K562 (cell line): Measurements from ENCODE around the gene PGAP2. TPM values are rescaled to one million over a fixed set of nuclear protein-coding genes. Genes with fewer than 3 reads are reported as not detected.

Experiments
- ATF2 ChIP-seq: sonication (generic); formaldehyde crosslinking; IDR thresholded peaks from 2 replicates; pipeline ENCODE4 v1.8.1; 2022; ENCODE audit warnings: missing genetic modification reagents
- CAMTA2 ChIP-seq: fragments of 250-450 bp; sonication (Bioruptor Pico); conservative IDR thresholded peaks from 2 replicates; pipeline ENCODE4 v1.5.1; 2022
- CREB1 ChIP-seq, 2 experiments: sonication (generic) in 1 of 2; formaldehyde crosslinking in 1 of 2; IDR thresholded peaks; 2 replicates each; pipeline versions ENCODE4 v1.6.1 to v1.8.0; 2012 to 2022; ENCODE audit warnings: inconsistent platforms in 1 of 2, mild to moderate bottlenecking in 1 of 2, missing genetic modification reagents in 1 of 2, moderate library complexity in 1 of 2
- DNMT1 ChIP-seq: fragments of 450-650 bp; IDR thresholded peaks from 2 replicates; pipeline ENCODE4 v1.6.1; 2016; ENCODE audit warnings: antibody characterized with exemption, mild to moderate bottlenecking
- HDAC8 ChIP-seq: fragments of 450-650 bp; IDR thresholded peaks from 2 replicates; pipeline ENCODE4 v1.6.1; 2016; ENCODE audit warnings: mild to moderate bottlenecking, missing genetic modification characterization, moderate library complexity, missing compliant biosample characterization
- HES1 ChIP-seq: fragments of 450-650 bp; IDR thresholded peaks from 2 replicates; pipeline ENCODE4 v1.6.1; 2016; ENCODE audit warnings: low read depth, mild to moderate bottlenecking, moderate library complexity
- HNRNPUL1 ChIP-seq: fragments of 200-400 bp; formaldehyde crosslinking; IDR thresholded peaks from 2 replicates; pipeline ENCODE4 v1.6.1; 2017; ENCODE audit warnings: low read length
- KDM1A ChIP-seq, 2 experiments: fragments of 450-650 bp; IDR thresholded peaks; 2 replicates each; pipeline ENCODE4 v1.6.1; 2016; ENCODE audit warnings: mild to moderate bottlenecking in 2 of 2
- KDM5B ChIP-seq: fragments of 200-600 bp; sonication (generic); IDR thresholded peaks from 2 replicates; pipeline ENCODE4 v1.6.1; 2012; ENCODE audit warnings: low read depth, mild to moderate bottlenecking, moderate library complexity, low read length, control low read depth, inconsistent platforms; ENCODE audit not compliant: insufficient replicate concordance
- MLLT1 ChIP-seq, 2 experiments: fragments of 450-650 bp; IDR thresholded peaks; 2 replicates each; pipeline ENCODE4 v1.6.1; 2016
- NCOA6 ChIP-seq: fragments of 450-650 bp; IDR thresholded peaks from 2 replicates; pipeline ENCODE4 v1.6.1; 2017; ENCODE audit warnings: mild to moderate bottlenecking
- PCBP2 ChIP-seq: fragments of 200-400 bp; formaldehyde crosslinking; IDR thresholded peaks from 2 replicates; pipeline ENCODE4 v1.6.1; 2018; ENCODE audit warnings: low read length, low read depth, mild to moderate bottlenecking, moderate library complexity; ENCODE audit not compliant: poor library complexity, severe bottlenecking
- PRMT5 ChIP-seq: sonication (generic); formaldehyde crosslinking; IDR thresholded peaks from 2 replicates; pipeline ENCODE4 v1.5.0; 2020; ENCODE audit warnings: missing genetic modification reagents
- RAD21 ChIP-seq, 2 experiments: fragments of 250-450 bp in 1 of 2; fragments of 450-650 bp in 1 of 2; sonication (Bioruptor Pico) in 1 of 2; formaldehyde crosslinking in 1 of 2; IDR thresholded peaks in 1 of 2; conservative IDR thresholded peaks in 1 of 2; 2 replicates each; pipeline versions ENCODE4 v1.4.0 to v1.8.0; 2020 to 2022; ENCODE audit warnings: mild to moderate bottlenecking in 2 of 2, moderate library complexity in 1 of 2
- SRSF1 ChIP-seq: fragments of 200-400 bp; formaldehyde crosslinking; IDR thresholded peaks from 2 replicates; pipeline ENCODE4 v1.6.1; 2017; ENCODE audit warnings: mild to moderate bottlenecking, low read depth, low read length, moderate library complexity
- THRA ChIP-seq: fragments of 450-650 bp; IDR thresholded peaks from 2 replicates; pipeline ENCODE4 v1.6.1; 2017; ENCODE audit warnings: mild to moderate bottlenecking, moderate library complexity
- THRAP3 ChIP-seq: fragments of 450-650 bp; IDR thresholded peaks from 2 replicates; pipeline ENCODE4 v1.6.1; 2016; ENCODE audit warnings: mild to moderate bottlenecking, inconsistent platforms, borderline replicate concordance
- YY1 ChIP-seq, 3 experiments: IDR thresholded peaks; 2 replicates each; pipeline ENCODE4 v1.6.1; 2011; ENCODE audit warnings: low read length in 2 of 3, mild to moderate bottlenecking in 2 of 3, moderate library complexity in 2 of 3, borderline replicate concordance in 1 of 3, control low read depth in 1 of 3, low read depth in 1 of 3; ENCODE audit not compliant: insufficient read depth in 3 of 3, insufficient replicate concordance in 2 of 3, control insufficient read depth in 1 of 3, insufficient read length in 1 of 3; ENCODE audit errors: extremely low read depth in 1 of 3
- ZNF133 ChIP-seq: fragments of 250-450 bp; sonication (Bioruptor Pico); IDR thresholded peaks from 2 replicates; pipeline ENCODE4 v1.4.0; 2020; ENCODE audit warnings: mild to moderate bottlenecking
- ZNF184 ChIP-seq: sonication (generic); formaldehyde crosslinking; IDR thresholded peaks from 2 replicates; pipeline ENCODE4 v1.5.0; 2020; ENCODE audit warnings: missing genetic modification reagents
- ZNF696 ChIP-seq: fragments of 250-450 bp; sonication (Bioruptor Pico); conservative IDR thresholded peaks from 2 replicates; pipeline ENCODE4 v1.4.0; 2020; ENCODE audit warnings: mild to moderate bottlenecking, moderate library complexity
- ZSCAN29 ChIP-seq: fragments of 450-650 bp; IDR thresholded peaks from 2 replicates; pipeline ENCODE4 v1.6.1; 2017
- polyA plus RNA-seq, 8 experiments: library from polyadenylated mRNA; depleted of rRNA in 4 of 8; stranded (reverse) in 5 of 8; unstranded in 3 of 8; fragments of >200 nt; fragmentation: Nextera tagmentation in 2 of 8; fragmentation: Illumina TruSeq in 1 of 8; extraction: Ambion mirVana in 2 of 8; extraction: Trizol in 1 of 8; gene quantifications; 2 replicates each; pipeline versions ENCODE4 v1.2.1 to v1.2.3, GENCODE V29; 2011 to 2014; ENCODE audit warnings: inconsistent platforms in 1 of 8, missing spikeins in 1 of 8
- total RNA-seq, 7 experiments: library from RNA; depleted of rRNA in 6 of 7; stranded (reverse); fragments of >200 nt in 6 of 7; fragmentation: Illumina TruSeq in 2 of 7; extraction: Trizol in 2 of 7; gene quantifications; 2 replicates each; pipeline versions ENCODE4 v1.2.1 to v1.2.3, GENCODE V29; 2011 to 2021; ENCODE audit warnings: low replicate concordance in 1 of 7

The PGAP2 gene
- total and polyA plus RNA-seq, 9 of the 15 experiments (the other 6 are each of a cell fraction or from before 2014, with no cell fraction given), result 17.9 to 47.2 (median 33.7) TPM

- TF ChIP-seq THRA (no peak), ZNF184 (no peak), MLLT1 (IDR thresholded peaks at IDR 0.05) (0 out of 4 replicates have a peak, but pooled peaks have one; percentile 48 to 64), HES1 (peak; percentile 20; the same call in 1 of the 2 replicates), YY1 (IDR thresholded peaks at IDR 0.05; ENCODE audit: borderline replicate concordance in 1 of 3, control insufficient read depth in 1 of 3, extremely low read depth in 1 of 3, insufficient read depth in 3 of 3, insufficient read length in 1 of 3, insufficient replicate concordance in 2 of 3, low read depth in 1 of 3, low read length in 2 of 3) (peak in 2 of 3 experiments; percentile 33 to 62), DNMT1 (no peak), PRMT5 (CRISPR knock-in tag) (no peak), ATF2 (CRISPR knock-in tag) (no peak), CREB1 (IDR thresholded peaks at IDR 0.05) (no peak; the same call in 1 of the 2 replicates), CREB1 (CRISPR knock-in tag; IDR thresholded peaks at IDR 0.05) (no peak), ZNF696 (CRISPR knock-in tag) (no peak), RAD21 (CRISPR knock-in tag; conservative IDR thresholded peaks at IDR 0.05 in 1 of 2, IDR thresholded peaks at IDR 0.05 in 1 of 2) (peak in 1 of 2 experiments; percentile 26; a peak in 1 of 4 replicates), ZSCAN29 (no peak), HNRNPUL1 (no peak), HDAC8 (tag) (no peak), ZNF133 (CRISPR knock-in tag) (no peak), CAMTA2 (CRISPR knock-in tag) (no peak), SRSF1 (no peak), KDM5B (no peak), NCOA6 (no peak), THRAP3 (no peak), KDM1A (IDR thresholded peaks at IDR 0.05) (peak; percentile 77 to 88), PCBP2 (no peak)
These were observed 26.5 kb downstream of the PGAP2 start (continued) for GRCh38 chr11:3834664-3835461.
